ENCODE measurements around the gene ATP6V1B1. TPM values are rescaled to one million over a fixed set of nuclear protein-coding genes. Genes with fewer than 3 reads are reported as not detected.
A peak's percentile ranks its signal among the peaks of the same experiment; 100 is the strongest.

ATP6V1B1 gene
- total RNA-seq, 1 donor from 2014 or later: not detected

DNA sequence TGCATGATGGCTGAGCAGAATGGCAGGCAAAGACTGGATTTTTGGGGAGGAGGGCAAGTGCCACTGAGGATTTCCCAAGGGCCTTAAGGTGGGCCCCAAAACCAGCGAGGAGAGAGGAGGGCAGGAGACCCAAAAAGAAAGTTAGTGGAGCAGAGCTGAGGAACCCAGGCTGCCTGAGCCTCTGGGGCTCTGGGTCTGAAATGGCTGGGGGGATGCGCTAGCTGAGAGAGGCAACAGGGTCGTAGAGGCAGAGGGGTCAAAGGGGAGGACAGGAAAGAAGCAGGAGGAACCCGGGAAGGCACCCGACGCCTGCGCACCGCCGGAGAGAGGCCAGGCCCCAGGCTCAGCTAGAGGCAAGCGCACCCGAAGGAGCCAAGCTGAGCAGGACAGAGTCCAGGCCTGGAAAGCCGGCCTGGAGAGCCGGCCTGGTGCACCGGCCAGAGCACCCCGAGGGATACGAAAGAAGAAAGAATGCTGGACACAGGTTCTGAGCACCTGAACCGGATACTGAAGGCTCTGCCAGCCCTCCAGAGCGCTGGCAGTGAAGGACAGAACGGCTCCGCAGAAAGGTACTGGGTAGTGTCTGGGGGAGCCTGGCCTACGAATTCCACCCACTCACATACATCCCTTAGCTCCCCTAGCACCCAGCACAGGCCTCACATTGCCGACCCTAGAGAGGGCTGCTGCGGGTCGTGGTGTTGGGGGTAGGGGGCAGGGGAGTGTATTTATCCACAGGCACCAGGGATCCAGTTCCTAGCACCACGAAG lies 39.5 kb upstream of the ATP6V1B1 start:
- H3K27me3 ChIP-seq: peaks cover 11% of the 10 kb centered on the region
- peak in 1 of 2 donors; percentile 67 for DNase-seq (ENCODE audit: extremely low spot score in 2 of 2)
- intact Hi-C loops (cut with DNase I): no loop called here

DNA sequence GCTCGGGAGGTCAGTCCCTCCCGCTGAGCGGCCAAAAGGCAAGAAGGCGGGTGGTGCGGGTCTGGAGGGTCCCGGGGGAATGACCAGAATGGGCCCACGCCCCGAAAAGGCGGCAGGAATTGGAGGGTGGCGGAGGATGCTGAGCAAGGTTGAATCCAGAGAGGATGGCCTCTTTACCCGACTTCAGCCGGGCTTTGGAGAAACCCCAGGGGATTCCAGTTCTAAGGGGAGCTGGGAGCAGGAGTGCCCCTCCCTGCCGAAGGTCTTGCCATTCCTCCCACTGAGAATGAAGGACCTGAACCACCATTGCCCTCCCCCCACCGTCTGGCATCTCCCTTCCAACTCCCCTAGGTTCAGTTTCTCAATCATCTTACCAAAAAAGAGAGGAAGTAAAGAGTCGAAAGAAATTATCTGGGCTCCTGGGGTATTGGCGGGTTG lies 38.9 kb upstream of the ATP6V1B1 start:
- H3K4me1 ChIP-seq: peaks cover 24% of the 10 kb centered on the region
- no peak overlapping the region for H3K4me3 ChIP-seq
- H3K27me3 ChIP-seq: peaks cover 11% of the 10 kb centered on the region
- TF ChIP-seq POLR2AphosphoS5 (IDR thresholded peaks at IDR 0.05; ENCODE audit: insufficient read depth in 1 of 2, low read depth in 1 of 2) (no peak), POLR2A (IDR thresholded peaks at IDR 0.05) (no peak)
- TF ChIP-seq, protein P1, sequence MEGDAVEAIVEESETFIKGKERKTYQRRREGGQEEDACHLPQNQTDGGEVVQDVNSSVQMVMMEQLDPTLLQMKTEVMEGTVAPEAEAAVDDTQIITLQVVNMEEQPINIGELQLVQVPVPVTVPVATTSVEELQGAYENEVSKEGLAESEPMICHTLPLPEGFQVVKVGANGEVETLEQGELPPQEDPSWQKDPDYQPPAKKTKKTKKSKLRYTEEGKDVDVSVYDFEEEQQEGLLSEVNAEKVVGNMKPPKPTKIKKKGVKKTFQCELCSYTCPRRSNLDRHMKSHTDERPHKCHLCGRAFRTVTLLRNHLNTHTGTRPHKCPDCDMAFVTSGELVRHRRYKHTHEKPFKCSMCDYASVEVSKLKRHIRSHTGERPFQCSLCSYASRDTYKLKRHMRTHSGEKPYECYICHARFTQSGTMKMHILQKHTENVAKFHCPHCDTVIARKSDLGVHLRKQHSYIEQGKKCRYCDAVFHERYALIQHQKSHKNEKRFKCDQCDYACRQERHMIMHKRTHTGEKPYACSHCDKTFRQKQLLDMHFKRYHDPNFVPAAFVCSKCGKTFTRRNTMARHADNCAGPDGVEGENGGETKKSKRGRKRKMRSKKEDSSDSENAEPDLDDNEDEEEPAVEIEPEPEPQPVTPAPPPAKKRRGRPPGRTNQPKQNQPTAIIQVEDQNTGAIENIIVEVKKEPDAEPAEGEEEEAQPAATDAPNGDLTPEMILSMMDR (IDR thresholded peaks at IDR 0.05): no peak
- H3K9me3 ChIP-seq: no peaks in the 10 kb centered on the region
- H3K36me3 ChIP-seq: no peaks in the 10 kb centered on the region
- intact Hi-C loops (cut with DNase I): no loop called here
- H3K27ac ChIP-seq: no peak overlapping the region
- no peak for DNase-seq (ENCODE audit: extremely low spot score in 2 of 2)

More for the DNA sequence above, 39.5 kb upstream of the ATP6V1B1 start:
- H3K9me3 ChIP-seq: no peaks in the 10 kb centered on the region
- no peak overlapping the region for H3K27ac ChIP-seq
- TF ChIP-seq, protein P1 (IDR thresholded peaks at IDR 0.05): no peak
- TF ChIP-seq POLR2A (IDR thresholded peaks at IDR 0.05): no peak
- TF ChIP-seq POLR2AphosphoS5 (IDR thresholded peaks at IDR 0.05; ENCODE audit: insufficient read depth in 1 of 2, low read depth in 1 of 2): no peak
- H3K4me1 ChIP-seq: peaks cover 18% of the 10 kb centered on the region
- H3K36me3 ChIP-seq: no peaks in the 10 kb centered on the region
- no peak overlapping the region for H3K4me3 ChIP-seq

DNA sequence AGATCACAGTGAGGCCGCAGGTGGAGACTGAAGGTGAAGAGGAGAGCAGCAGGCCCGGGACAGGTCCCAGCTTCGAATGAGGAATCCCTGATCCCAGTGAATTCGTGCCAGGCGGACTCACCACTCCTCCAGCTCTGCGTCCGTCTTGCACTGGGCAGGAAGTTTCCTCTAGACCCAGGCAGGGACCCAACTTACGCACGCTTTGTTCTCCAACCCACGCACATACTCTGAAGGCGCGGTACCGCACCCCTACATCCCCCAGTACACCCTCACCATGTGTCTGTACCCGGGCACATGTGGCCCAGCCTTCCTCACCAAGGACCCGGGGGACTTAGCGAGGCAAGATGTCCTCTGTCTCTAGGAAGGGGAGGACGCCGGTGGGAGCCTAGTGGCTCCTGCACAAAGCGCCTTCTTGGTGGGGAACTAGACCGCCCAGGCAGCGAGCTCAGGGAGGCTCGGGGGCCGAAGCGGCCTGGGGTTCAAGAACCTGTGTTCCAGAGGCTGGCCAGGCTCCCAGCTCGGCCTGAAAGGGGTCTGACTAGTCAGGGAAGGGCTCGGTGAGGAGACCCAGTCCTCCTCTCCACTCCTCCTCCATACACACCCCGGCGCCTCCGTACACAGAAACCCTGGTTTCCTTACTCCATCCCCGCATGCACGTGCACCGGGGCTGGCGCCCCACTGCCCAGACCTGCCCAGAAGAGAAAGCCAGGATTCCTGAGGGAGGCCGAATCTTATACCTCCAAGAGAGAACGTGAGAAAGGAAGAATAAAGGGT lies 38.3 kb upstream of the ATP6V1B1 start:
- DNase-seq (ENCODE audit: extremely low spot score in 2 of 2): peak; percentile 60 to 85
- Histone ChIP-seq H3K4me1 (peaks cover 28% of the 10 kb centered on the region), H3K36me3 (no peaks in the 10 kb centered on the region), H3K9me3 (no peaks in the 10 kb centered on the region), H3K4me3 (no peak overlapping the region), H3K27me3 (peaks cover 11% of the 10 kb centered on the region), H3K27ac (no peak overlapping the region)
- TF ChIP-seq POLR2A (IDR thresholded peaks at IDR 0.05) (no peak), POLR2AphosphoS5 (IDR thresholded peaks at IDR 0.05; ENCODE audit: insufficient read depth in 1 of 2, low read depth in 1 of 2) (no peak)
- TF ChIP-seq, protein P1 (IDR thresholded peaks at IDR 0.05): no peak
- intact Hi-C loops (cut with DNase I): no loop called here

DNA sequence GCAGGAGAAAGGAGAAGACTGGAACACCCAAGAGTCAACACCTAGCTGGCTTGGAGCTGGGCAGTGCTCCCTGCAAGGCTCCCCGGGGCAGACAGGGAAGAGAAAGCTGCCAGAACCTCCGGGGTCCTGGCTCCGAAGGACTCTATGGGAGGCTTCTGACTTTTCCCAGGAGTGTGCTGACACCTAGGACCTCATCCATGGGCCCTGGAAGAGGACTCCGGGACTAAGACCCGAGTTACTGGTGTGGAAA lies 37.8 kb upstream of the ATP6V1B1 start:
- peaks cover 11% of the 10 kb centered on the region for H3K27me3 ChIP-seq
- peaks cover 28% of the 10 kb centered on the region for H3K4me1 ChIP-seq
- DNase-seq (ENCODE audit: extremely low spot score in 2 of 2): no peak
- H3K27ac ChIP-seq: no peak overlapping the region
- no peaks in the 10 kb centered on the region for H3K36me3 ChIP-seq
- no peaks in the 10 kb centered on the region for H3K9me3 ChIP-seq
- intact Hi-C loops (cut with DNase I): no loop called here
- H3K4me3 ChIP-seq: no peak overlapping the region
- TF ChIP-seq POLR2A (IDR thresholded peaks at IDR 0.05) (no peak), POLR2AphosphoS5 (IDR thresholded peaks at IDR 0.05; ENCODE audit: insufficient read depth in 1 of 2, low read depth in 1 of 2) (no peak)
- TF ChIP-seq, protein P1 (IDR thresholded peaks at IDR 0.05): no peak
